T47D (cell line): ENCODE measurements around the gene KCNS3.

Experiments
- DNase-seq, 2 experiments: peaks; one replicate each; pipeline versions ENCODE4 v3.0.0 to v3.0.0-alpha.2; 2011 to 2012; ENCODE audit warnings: low read depth in 1 of 2, low spot score in 1 of 2
- JUND ChIP-seq: IDR thresholded peaks from 2 replicates; pipeline ENCODE4 v1.6.1; 2012; ENCODE audit warnings: low read depth
- in situ Hi-C: cut with HindIII; loops from 2 replicates; pipeline ENCODE4 v1.10.0; 2016; ENCODE audit warnings: low sequenced_read_pairs, low pct_unique_long_range_greater_than_20kb

Gene KCNS3

GRCh38 chr2:17965196-17965595, 86.7 kb downstream of the KCNS3 start:
- in situ Hi-C loops, result no loop called here
- TF ChIP-seq JUND, result no peak

GRCh38 chr2:17966798-17967197, 88.3 kb downstream of the KCNS3 start:
- TF ChIP-seq JUND, result no peak
- in situ Hi-C loops, result no loop called here
- DNase-seq, result no peak

More at GRCh38 chr2:17965196-17965595, 86.7 kb downstream of the KCNS3 start:
- no peak for DNase-seq

- in situ Hi-C loops, result no loop called here
- DNase-seq, result no peak
- no peak for TF ChIP-seq JUND
Observed at GRCh38 chr2:17969661-17970060, 91.2 kb downstream of the KCNS3 start.

DNA sequence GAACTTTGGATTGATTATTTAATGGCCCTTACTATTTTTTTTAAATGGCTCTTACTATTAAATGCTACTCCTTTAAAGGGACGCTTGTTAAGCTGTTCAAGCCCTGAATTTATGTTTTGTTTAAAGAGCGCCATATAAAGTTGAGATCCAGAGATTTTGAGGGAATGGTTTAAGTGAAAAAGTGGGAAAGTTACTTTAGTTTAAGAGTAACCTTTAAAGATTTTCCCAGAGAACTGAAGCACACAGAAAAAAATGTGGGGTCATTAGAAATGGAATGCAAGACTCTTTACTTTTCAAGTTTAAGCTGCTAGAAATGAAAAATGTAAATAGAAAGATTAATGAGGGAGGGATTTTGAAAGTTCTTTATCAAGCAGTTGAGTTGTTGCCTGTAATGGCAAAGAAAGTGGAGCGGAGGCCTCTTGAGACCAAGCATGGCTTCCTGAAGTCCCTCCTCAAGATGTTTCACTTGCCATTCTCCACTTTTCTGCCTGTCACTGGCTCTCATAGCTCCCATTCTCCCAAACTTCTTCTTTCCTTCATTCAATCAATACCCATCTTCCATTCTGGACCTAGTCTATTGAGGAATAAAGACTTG, 93.2 kb downstream of the KCNS3 start:
- in situ Hi-C loops, result no loop called here
- TF ChIP-seq JUND, result no peak
- DNase-seq, result no peak

DNA sequence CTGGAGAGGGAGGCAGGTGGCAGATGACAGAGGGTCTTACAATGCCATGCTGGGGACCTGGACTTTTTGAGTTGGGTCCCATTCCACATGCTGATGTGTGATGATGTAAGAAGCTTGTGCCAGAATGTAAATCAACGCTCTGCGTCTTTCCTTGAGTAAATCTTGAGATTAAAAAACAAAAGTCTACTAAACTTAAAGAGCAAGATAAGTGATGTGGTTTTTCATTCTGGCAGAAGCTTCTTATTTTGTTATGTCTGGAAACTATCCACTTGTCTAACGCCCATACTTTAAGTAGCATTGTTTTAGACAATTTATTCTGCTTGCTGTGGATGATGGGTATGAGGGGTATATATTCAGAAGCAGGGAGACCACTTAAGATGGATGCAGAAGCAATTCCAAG, 94.5 kb downstream of the KCNS3 start:
- in situ Hi-C loops, result no loop called here

DNA sequence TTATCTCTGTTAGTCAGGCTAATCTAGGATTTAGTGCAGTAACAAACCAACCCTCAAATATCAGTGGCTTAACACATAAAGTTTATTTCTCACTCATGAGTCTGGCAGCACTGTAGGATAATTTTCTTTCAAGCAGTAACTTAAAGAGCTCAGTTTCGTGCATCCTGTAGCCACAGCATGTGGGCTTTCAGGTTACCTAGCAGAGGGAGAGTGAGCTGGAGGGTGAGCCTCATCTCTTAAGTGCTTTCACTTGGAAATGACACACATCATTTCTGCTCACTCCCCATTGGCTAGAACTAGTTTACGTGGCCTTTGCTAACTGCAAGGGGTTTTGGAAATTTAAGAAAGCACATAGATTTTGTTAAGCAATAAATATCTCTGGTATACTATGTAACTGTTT, 96.9 kb downstream of the KCNS3 start:
- no peak for DNase-seq
- no peak for TF ChIP-seq JUND
- in situ Hi-C loops, result no loop called here

More for the DNA sequence above, 94.5 kb downstream of the KCNS3 start:
- no peak for DNase-seq
- TF ChIP-seq JUND, result no peak

- no peak for TF ChIP-seq JUND
- DNase-seq, result no peak
- in situ Hi-C loops, result no loop called here
Observed at GRCh38 chr2:17976871-17977746, 98.6 kb downstream of the KCNS3 start.

DNA sequence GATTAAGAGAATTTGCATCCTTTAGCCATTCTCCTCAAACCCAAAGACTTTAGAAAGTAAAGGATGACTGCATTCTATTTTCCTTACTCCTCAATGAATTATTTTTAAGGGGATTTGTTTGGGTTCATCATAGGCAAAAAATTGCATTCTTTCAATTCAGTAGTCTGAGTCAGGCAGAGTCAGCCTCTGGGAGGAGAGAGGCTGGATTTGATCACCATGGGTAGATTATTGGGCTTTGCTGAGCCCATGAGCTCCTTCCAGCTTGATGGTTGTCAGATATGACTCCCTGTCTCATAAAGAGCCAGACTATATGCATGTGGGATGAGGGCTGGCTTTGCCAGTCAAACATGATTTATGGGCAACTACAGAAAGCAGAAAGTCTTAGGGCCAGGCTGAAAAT, 101.2 kb downstream of the KCNS3 start:
- no peak for TF ChIP-seq JUND
- no peak for DNase-seq
- in situ Hi-C loops, result no loop called here

- in situ Hi-C loops, result no loop called here
- TF ChIP-seq JUND, result no peak
- no peak for DNase-seq
Observed at GRCh38 chr2:17981936-17982335, 103.5 kb downstream of the KCNS3 start.
